GM12891 (cell line): ENCODE results near the gene TSHZ1.

ENCODE experiments used
- PAX5 ChIP-seq: IDR thresholded peaks from 2 replicates; pipeline ENCODE4 v1.6.1; 2011; ENCODE audit warnings: low read length, moderate library complexity, mild to moderate bottlenecking; ENCODE audit not compliant: insufficient read depth, severe bottlenecking
- POLR2A ChIP-seq: IDR thresholded peaks from 2 replicates; pipeline ENCODE4 v1.6.1; 2011; ENCODE audit warnings: low read depth, low read length, control low read depth
- POLR2AphosphoS5 ChIP-seq: IDR thresholded peaks from 2 replicates; pipeline ENCODE4 v1.6.1; 2011; ENCODE audit warnings: low read depth, low read length, control low read depth
- POU2F2 ChIP-seq: IDR thresholded peaks from 2 replicates; pipeline ENCODE4 v1.6.1; 2011; ENCODE audit warnings: low read depth, mild to moderate bottlenecking, control low read depth, low read length, moderate library complexity
- SPI1 ChIP-seq: IDR thresholded peaks from 2 replicates; pipeline ENCODE4 v1.6.1; 2011; ENCODE audit warnings: low read depth, low read length, control low read depth
- TAF1 ChIP-seq: IDR thresholded peaks from 2 replicates; pipeline ENCODE4 v1.6.1; 2011; ENCODE audit warnings: low read depth, low read length, control low read depth

DNA sequence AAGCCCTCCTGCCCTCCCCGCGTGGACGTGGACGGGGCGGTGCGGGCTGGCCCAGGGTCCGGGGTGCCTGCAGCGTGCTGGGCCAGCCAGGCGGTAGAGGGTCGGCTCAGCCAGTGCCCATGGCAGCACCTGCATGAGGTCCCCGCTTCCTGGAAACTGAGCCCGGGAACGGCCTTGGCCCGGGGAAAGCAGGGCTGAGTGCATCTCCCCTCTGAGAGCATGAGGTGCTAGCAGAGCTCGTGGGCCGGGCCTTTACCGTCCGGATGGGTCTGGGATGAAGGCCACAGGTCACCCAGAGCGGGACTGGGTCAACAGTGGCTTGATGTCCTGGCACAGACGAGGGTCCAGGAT is 39.8 kb downstream of the TSHZ1 start:
- no peak for TF ChIP-seq POLR2A
- TF ChIP-seq TAF1, result no peak
- no peak for TF ChIP-seq POLR2AphosphoS5
- TF ChIP-seq SPI1, result no peak
- no peak for TF ChIP-seq PAX5
- TF ChIP-seq POU2F2, result no peak
